Measurements from ENCODE around the gene ADAMTS4.
"Not testable (repeated sequence)": the region's sequence is repeated elsewhere in the genome, so short reads cannot be mapped to it uniquely, and the experiment has no call there.

ADAMTS4 gene, protein sequence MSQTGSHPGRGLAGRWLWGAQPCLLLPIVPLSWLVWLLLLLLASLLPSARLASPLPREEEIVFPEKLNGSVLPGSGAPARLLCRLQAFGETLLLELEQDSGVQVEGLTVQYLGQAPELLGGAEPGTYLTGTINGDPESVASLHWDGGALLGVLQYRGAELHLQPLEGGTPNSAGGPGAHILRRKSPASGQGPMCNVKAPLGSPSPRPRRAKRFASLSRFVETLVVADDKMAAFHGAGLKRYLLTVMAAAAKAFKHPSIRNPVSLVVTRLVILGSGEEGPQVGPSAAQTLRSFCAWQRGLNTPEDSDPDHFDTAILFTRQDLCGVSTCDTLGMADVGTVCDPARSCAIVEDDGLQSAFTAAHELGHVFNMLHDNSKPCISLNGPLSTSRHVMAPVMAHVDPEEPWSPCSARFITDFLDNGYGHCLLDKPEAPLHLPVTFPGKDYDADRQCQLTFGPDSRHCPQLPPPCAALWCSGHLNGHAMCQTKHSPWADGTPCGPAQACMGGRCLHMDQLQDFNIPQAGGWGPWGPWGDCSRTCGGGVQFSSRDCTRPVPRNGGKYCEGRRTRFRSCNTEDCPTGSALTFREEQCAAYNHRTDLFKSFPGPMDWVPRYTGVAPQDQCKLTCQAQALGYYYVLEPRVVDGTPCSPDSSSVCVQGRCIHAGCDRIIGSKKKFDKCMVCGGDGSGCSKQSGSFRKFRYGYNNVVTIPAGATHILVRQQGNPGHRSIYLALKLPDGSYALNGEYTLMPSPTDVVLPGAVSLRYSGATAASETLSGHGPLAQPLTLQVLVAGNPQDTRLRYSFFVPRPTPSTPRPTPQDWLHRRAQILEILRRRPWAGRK

DNA sequence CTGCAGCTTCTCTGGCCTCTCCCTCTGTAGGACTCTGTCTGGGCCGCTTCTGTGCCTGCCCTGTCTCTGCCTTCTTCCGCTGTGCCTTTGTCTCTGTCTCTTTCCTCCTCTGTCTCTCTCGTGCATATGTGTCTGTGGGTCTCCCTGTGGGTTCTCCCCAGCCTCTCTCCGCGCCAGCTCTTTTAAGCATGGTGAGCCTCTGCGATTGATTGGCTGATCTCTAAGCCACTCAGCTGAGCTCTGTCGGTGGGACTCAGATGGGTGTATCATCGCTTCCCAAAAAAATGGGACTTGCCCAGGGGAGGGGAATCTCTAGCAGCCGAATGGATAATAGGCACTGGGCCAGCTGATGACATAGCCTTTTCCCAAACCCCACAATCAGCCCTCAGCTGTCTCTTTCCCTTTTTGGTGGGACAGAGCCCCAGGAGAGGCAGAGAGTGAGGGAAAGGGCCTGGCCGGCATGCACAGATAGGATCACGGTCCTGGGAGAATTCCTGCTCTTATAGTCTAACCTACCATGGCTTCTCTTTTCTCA, at the start of gene ADAMTS4:
Gene ADAMTS4, minus strand, starts transcription at position 158 of the 535 bp plus-strand sequence. CDS start 427 bp downstream, outside the sequence.
- peak; percentile 65 for DNase-seq (ENCODE audit: low read depth)

GRCh38 chr1:161244888-161245287, 46.0 kb upstream of the ADAMTS4 start:
- no peak for DNase-seq (ENCODE audit: low read depth)

DNA sequence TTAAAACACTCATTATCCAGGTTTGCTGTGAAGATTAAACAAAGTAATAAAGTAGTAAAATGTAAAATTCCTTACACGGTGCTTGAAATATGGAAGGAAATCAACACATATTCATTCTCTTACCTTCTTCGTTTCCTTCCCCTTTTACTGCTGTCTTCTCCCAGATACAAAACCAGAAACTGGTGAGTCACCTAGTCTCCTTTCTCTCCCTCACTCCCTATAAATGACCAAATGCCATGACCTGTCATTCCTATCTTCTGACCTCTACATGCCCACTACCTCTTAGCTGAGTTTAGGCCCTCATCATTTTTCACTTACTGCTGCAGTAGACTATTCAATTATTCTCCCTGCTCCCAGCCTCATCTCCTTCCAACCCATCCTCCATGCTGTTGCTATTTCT, 43.5 kb upstream of the ADAMTS4 start:
- DNase-seq (ENCODE audit: low read depth): peak; percentile 62

DNA sequence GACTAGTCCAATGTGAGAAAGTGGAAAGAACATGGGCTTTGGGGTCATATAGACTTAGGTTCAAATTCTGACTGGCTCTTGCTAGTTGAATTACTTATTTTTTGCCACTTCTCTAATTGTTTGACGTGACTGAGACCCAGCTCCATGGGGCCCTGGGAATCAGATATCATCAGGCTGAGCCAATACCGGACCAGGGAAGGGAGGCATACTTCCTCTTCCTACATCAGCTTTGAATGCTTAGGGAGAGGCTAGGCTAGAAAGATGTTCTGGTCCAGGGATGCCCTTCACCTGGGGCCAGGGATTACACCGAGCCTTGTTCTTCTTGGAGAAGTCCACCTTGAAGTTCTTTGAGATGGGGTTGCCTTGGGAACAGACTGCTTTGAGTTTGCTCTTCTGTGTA, 42.8 kb upstream of the ADAMTS4 start:
- DNase-seq (ENCODE audit: low read depth): no peak

GRCh38 chr1:161238039-161238473, 39.2 kb upstream of the ADAMTS4 start, which contains the start of gene NR1I3:
Gene NR1I3 (minus strand): TSS chr1:161238203. CDS start chr1:161236565, 1,638 bp downstream.
- DNase-seq (ENCODE audit: low read depth): peak; percentile 46

- DNase-seq (ENCODE audit: low read depth): no peak
Measured at GRCh38 chr1:161235957-161236775, 37.3 kb upstream of the ADAMTS4 start.

DNA sequence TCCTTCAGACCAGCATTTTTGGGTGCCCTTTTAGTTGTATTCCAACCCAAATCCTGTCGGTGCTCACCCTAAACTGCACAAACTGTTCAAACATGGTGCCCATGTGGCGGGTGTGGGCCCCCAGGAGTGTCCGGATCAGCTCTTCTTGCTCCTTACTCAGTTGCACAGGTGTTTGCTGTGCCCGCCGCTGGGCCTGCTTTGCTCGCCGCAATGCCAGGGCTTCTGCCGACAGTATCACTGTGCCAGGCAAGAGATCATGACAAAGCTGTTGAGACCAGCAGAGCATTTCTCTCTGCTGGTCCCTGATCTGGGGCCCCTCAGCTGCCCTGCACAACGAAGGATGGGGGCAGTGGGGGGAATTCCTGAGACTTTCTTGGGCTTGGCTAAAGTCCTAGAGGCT, 34.2 kb upstream of the ADAMTS4 start:
- no peak for DNase-seq (ENCODE audit: low read depth)

- no peak for DNase-seq (ENCODE audit: low read depth)
Measured at GRCh38 chr1:161230762-161231161, 31.9 kb upstream of the ADAMTS4 start.

GRCh38 chr1:161229896-161230295, 31.0 kb upstream of the ADAMTS4 start:
- DNase-seq (ENCODE audit: low read depth): peak; percentile 43

DNA sequence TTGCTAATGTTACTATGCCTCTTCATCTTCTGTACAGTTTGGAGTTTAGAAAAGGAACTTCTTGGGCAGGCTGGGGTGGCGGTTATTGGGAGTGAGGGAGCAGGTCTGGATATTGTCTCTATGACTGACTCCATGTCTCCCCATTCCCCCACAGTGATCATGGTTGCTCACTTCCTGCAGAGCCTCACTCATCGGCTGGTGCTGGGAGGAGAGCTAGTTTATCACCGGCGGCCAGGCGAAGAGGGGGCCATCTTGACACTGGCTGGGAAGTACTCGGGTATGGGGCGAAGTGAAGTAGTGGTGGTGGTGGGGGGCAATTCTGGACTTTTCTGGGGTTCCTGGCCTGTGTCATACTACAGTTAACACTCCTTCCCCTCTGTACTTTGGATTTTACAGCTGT, 29.2 kb upstream of the ADAMTS4 start:
- peak; percentile 30 for DNase-seq (ENCODE audit: low read depth)

DNA sequence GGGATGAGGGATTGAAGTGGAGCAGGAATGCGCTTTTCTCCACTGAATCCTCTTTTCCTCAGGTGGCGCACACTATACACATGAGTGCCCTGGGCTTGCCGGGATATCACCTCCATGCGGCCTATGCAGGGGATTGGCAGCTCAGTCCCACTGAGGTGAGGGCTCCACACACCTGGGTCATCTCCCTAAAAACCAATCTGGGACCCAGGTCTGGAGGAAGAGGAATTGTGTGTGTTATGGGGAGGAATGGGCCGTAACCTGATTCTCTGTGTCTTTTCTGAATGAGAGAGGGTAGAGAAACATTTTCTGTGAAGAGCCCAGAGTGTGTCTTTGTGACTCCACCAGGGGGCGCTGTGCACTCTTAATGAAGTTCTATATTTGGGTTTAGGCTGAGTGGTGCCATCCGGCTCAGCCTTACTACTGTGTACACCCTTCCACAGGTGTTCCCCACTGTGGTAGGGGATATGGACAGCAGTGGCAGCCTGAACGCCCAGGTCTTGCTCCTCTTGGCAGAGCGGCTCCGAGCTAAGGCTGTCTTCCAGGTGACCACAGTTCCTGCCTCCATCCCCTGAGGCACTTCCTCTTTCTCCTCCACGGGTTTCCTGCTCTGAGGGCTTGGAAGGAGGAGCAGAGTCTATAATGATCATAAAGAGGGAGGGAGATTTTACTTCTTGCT, 28.5 kb upstream of the ADAMTS4 start:
- peak; percentile 84 for DNase-seq (ENCODE audit: low read depth)

GRCh38 chr1:161226759-161227158, 27.9 kb upstream of the ADAMTS4 start:
- peak; percentile 20 for DNase-seq (ENCODE audit: low read depth)

GRCh38 chr1:161226320-161226711, 27.5 kb upstream of the ADAMTS4 start:
- DNase-seq (ENCODE audit: low read depth): peak; percentile 23

GRCh38 chr1:161225534-161226319, 26.9 kb upstream of the ADAMTS4 start, which contains the start of gene TOMM40L:
Gene TOMM40L (plus strand): TSS chr1:161226060. CDS start chr1:161226490, 430 bp downstream.
- peak; percentile 100 for DNase-seq (ENCODE audit: low read depth)

DNA sequence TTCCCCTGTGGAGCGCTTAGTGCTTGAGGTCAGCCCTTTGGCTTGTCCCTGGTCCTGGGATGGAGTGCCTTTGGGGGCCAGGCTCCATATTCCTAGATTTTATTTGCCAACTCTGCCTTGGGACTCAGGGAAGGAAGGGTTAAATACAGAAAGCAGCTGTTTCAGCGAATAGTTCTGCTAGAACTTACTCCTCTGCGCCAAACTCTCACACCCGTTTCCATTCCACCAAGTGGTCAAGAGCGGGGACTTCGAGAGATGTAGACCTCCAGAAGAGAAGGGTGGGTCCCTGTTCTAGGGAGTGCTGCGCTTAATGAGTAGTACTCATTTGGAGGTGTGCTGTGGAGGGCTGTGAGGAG, 26.3 kb upstream of the ADAMTS4 start:
- DNase-seq (ENCODE audit: low read depth): no peak

- DNase-seq (ENCODE audit: low read depth): not testable (repeated sequence)
Measured at GRCh38 chr1:161224695-161225087, 25.8 kb upstream of the ADAMTS4 start.

DNA sequence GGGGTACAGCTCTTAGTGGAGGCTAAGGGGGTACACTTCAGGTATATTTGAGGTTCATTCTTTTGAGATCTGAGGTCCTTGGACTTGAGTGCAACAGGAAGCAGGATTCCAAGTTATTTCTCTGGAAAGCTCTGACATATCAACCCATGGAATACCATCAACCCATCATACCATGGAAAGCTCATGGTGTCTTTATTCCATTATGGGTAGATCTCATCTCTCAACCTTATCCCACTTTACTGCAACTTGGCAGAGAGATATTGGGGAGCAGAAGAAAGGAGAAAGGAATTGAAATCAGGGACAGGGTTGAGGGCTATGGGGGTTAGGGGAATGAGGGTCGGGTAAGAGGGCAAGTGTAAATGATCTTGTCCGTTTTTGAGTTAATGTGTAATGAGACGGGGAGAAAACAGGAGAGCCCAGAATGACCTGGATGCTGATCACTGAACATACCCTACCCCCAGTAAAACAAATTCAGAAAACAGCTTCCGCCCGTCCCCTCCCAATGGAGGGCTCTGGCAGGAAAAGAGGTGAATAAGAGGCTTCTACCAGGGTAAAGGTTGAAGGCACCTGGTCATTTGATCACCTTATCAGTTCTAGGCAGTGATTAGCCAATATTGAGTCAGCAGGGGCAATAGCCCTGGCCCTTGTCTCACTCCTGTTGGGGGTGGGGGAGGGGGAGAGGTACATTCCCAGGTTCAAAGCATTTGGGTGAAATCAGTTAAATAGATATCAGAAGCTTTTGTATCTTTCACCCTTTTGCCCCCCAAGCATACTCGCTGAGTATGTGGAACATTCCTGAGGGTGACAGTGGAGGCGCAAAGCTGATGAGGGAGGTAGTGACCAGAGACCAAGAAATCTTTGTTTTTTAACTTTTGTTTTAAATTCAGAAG, 25.2 kb upstream of the ADAMTS4 start:
- no peak for DNase-seq (ENCODE audit: low read depth)

DNA sequence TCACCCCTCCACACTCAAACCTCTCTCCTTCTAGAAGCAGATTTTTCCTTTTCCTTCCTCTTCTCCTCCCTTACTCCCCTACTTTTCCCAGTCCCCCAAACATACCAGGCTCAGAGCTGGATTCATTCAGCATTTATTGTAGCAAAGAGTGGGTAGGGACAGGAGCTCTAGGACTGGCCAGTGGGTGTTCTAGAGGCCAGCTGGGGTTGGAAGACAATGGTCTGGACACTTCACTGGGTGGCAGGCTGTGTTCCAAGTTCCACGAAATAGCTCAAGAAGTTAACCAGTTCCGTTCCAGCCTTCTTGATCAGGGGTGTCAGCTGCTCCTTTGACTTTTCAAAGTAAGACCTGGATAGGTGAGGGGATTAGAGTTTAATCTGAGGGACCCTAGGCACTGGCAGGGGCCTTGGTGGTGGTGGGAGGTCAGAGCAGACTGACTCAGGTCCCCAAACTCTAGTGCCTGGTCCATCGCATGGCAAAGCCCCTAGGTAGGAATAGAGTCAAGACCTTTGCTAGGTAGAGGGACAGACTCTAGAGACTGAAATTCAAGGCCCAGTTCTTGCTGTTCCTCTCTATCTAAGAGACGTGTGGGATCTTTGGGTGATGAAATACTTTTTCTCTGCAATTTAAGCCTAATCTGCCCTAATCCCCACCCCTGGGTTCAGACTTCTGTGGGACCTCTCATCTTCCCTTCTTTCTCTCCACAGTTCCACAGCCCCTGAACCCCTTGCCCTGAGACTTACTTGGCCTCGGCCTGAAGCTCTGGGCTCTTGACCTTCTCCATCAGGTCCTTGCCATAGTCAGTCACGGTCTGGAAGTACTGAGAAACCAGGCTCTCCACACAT, 23.5 kb upstream of the ADAMTS4 start:
- DNase-seq (ENCODE audit: low read depth): no peak

All from ELR (cell line).